NB4 (cell line): ENCODE data around the gene DRD2.

Source experiments
- POLR2A ChIP-seq: IDR thresholded peaks from 2 replicates; pipeline ENCODE4 v1.6.1; 2011; ENCODE audit warnings: mild to moderate bottlenecking; ENCODE audit not compliant: insufficient read length; ENCODE audit errors: extremely low read depth
- TF ChIP-seq, protein P1 (sequence below): IDR thresholded peaks from one replicate; pipeline ENCODE4 v1.5.1; 2012; ENCODE audit warnings: low read depth, low read length

DNA sequence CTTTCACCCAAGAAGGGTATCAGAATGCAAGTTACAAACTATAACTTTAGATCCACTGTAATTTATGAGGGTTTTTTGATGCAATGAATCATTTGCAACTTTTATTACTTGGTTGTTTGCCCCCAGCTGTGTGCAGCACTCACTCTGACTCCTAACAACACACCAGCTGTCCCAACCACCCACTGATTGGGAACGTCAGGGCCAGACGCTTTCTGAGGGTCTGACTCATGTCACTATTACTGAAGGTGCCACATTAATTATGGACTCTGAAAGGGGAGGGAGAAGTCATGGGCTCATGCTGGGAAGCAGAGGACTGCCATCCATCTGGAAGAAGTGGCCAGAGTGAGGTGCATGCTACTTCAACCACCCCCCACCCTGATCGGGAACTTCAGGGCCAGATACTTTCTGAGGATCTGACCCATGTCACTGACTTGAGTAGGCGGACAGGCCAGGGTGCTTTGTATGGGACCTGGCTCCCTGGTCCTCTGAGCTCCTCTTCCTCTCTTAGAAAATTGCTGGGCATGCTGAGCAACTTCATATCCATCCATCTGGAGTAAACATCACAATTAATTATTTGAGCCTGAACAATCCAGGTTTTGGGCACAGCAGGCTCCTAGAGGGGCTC is 44.9 kb upstream of the DRD2 start:
- no peak for TF ChIP-seq POLR2A
- TF ChIP-seq, protein P1, sequence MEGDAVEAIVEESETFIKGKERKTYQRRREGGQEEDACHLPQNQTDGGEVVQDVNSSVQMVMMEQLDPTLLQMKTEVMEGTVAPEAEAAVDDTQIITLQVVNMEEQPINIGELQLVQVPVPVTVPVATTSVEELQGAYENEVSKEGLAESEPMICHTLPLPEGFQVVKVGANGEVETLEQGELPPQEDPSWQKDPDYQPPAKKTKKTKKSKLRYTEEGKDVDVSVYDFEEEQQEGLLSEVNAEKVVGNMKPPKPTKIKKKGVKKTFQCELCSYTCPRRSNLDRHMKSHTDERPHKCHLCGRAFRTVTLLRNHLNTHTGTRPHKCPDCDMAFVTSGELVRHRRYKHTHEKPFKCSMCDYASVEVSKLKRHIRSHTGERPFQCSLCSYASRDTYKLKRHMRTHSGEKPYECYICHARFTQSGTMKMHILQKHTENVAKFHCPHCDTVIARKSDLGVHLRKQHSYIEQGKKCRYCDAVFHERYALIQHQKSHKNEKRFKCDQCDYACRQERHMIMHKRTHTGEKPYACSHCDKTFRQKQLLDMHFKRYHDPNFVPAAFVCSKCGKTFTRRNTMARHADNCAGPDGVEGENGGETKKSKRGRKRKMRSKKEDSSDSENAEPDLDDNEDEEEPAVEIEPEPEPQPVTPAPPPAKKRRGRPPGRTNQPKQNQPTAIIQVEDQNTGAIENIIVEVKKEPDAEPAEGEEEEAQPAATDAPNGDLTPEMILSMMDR: no peak
